ENCODE measurements around the gene SEMA3B. TPM values are rescaled to one million over a fixed set of nuclear protein-coding genes. Genes with fewer than 3 reads are reported as not detected.

The SEMA3B gene
- total RNA-seq, 2 donors from 2014 or later: 71.1 to 116 TPM

DNA sequence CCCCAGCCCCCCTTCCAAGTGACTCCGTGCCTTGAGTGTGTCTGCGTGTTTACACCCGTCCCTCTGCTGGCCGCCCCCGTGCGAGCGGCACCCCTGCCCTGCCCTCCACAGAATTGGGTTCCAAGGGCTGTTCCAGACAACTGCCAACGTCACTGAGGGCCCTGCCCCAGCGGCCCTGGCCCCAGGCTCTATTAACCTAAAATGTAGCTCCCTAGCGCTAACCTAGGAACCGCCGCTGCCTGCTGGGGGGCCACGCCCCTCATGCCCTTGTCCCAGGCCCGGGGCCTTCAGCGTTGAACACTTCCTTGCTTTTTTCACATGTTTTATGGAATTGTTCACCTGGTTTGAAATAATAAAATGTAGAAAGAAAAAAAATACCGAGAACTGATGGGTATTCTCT is 10.0 kb upstream of the SEMA3B start:
- H3K27me3 ChIP-seq: no peaks in the 10 kb centered on the region
- TF ChIP-seq POLR2A (IDR thresholded peaks at IDR 0.05): no peak
- TF ChIP-seq, protein P1, sequence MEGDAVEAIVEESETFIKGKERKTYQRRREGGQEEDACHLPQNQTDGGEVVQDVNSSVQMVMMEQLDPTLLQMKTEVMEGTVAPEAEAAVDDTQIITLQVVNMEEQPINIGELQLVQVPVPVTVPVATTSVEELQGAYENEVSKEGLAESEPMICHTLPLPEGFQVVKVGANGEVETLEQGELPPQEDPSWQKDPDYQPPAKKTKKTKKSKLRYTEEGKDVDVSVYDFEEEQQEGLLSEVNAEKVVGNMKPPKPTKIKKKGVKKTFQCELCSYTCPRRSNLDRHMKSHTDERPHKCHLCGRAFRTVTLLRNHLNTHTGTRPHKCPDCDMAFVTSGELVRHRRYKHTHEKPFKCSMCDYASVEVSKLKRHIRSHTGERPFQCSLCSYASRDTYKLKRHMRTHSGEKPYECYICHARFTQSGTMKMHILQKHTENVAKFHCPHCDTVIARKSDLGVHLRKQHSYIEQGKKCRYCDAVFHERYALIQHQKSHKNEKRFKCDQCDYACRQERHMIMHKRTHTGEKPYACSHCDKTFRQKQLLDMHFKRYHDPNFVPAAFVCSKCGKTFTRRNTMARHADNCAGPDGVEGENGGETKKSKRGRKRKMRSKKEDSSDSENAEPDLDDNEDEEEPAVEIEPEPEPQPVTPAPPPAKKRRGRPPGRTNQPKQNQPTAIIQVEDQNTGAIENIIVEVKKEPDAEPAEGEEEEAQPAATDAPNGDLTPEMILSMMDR (IDR thresholded peaks at IDR 0.05): no peak
- DNase-seq (no peak), ATAC-seq (no peak)
- H3K27ac ChIP-seq: peak overlapping the region in 3 of 4 donors; percentile 93 to 94 (median 93)
- H3K36me3 ChIP-seq (replicated peaks in 1 of 2; ENCODE audit: insufficient read depth in 1 of 2, low read depth in 2 of 2): peaks cover 4 to 14% of the 10 kb centered on the region in 2 donors
- 83 to 86% methylated on average over 16 of the region's 16 CpGs for WGBS, 2 donors
- no peak overlapping the region for H3K4me3 ChIP-seq
- intact Hi-C loops (cut with DNase I): no loop called here
- H3K4me1 ChIP-seq: peaks cover 26% of the 10 kb centered on the region
- no peaks in the 10 kb centered on the region for H3K9me3 ChIP-seq

DNA sequence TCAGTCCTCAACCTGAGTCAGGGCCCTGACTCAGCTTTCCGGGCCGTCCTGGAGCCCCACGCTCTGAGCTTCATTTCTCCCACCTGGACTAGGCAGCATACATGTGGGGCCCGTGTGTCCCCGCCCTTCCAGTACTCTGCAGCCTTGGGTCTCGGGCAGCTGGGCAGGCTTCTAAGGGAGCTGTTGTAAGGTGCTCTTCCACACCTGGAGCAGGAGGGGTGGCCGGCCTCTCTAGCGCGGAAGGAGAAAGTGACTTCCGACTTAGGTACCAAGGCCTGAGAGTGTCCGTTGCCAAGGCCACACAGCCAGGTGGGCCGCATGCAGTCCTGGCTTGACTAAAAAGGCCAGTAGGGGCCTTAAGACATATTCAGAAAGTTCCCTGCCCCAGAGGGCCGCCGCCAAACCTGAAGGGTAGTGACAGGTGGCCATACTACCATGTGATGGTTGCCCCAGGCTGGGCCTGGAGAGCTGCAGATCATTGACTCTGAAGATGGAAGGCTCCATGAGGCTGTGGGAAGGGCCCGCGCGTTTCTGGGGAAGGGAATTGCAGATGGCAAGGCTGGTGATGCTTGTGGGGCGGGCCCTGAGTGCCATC is 9.4 kb upstream of the SEMA3B start:
- intact Hi-C loops (cut with DNase I): no loop called here
- TF ChIP-seq, protein P1 (IDR thresholded peaks at IDR 0.05): no peak
- TF ChIP-seq POLR2A (IDR thresholded peaks at IDR 0.05): no peak
- DNase-seq (no peak), ATAC-seq (peak; percentile 2)
- Histone ChIP-seq H3K27ac (peak overlapping the region; percentile 91 to 94 (median 93)), H3K9me3 (no peaks in the 10 kb centered on the region), H3K27me3 (no peaks in the 10 kb centered on the region), H3K4me3 (no peak overlapping the region), H3K4me1 (peaks cover 31% of the 10 kb centered on the region), H3K36me3 (replicated peaks in 1 of 2; ENCODE audit: insufficient read depth in 1 of 2, low read depth in 2 of 2) (peaks cover 4 to 14% of the 10 kb centered on the region in 2 donors)
- 41 to 52% methylated on average over 3 to 17 of the region's 18 CpGs for WGBS, 2 donors

DNA sequence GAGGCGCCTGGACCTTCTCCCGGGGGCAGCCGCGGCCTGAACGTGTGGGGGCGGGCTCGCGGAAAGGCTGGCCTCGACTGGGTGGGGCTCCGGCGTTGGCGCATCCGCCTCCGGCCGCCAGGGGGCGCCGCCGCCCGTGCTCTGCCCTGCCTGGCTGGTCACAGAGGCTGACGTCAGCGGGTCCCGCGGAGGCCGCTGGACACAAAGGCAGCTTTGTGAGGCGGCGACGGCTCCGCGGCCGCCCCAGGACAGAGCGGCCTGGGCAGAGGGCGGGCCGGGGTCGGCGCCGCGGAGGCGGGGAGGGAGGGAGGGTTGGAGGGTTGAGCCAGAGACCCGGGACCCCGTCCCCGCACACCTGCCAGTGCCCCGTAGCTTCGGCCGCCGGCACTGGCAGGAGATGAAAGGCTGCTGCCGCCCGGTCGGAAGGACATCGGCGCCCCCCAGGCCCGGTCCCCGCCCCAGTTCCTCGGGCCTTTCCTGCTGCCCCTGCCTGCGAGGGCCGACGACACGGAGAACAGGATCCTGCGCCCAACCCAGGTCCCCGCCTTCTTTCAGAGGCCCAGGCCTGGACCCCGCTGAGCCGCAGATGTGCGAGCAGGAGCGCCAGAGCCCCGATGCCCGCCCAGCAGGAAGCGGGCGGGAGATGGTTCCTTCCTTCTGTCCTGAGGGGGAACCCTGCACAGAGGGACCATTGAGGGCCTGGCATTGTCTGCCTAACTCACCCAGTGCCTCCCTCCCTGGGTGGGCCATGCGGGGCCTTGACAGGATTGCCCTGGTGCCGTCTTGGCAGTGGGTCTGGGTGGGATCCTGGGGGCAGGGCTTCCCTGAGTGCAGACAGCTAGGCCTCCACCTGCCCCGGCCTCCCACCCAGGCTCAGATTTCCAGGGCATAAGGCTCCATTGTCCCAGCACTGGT is 8.7 kb upstream of the SEMA3B start:
- TF ChIP-seq POLR2A (IDR thresholded peaks at IDR 0.05): peak; percentile 69 to 81 (median 70)
- TF ChIP-seq, protein P1 (IDR thresholded peaks at IDR 0.05): peak; percentile 93 to 100 (median 100)
- Histone ChIP-seq H3K4me3 (peak overlapping the region in 1 of 2 donors; percentile 10), H3K27ac (peak overlapping the region; percentile 91 to 94 (median 93)), H3K27me3 (no peaks in the 10 kb centered on the region), H3K36me3 (replicated peaks in 1 of 2; ENCODE audit: insufficient read depth in 1 of 2, low read depth in 2 of 2) (peaks cover 4 to 14% of the 10 kb centered on the region in 2 donors), H3K9me3 (no peaks in the 10 kb centered on the region), H3K4me1 (peaks cover 39% of the 10 kb centered on the region)
- intact Hi-C loops (cut with DNase I): no loop called here
- DNase-seq: peak; percentile 95 to 97 (median 96)
- WGBS, 2 donors: 1% methylated on average over 14 to 62 of the region's 70 CpGs
- peak; percentile 82 for ATAC-seq

DNA sequence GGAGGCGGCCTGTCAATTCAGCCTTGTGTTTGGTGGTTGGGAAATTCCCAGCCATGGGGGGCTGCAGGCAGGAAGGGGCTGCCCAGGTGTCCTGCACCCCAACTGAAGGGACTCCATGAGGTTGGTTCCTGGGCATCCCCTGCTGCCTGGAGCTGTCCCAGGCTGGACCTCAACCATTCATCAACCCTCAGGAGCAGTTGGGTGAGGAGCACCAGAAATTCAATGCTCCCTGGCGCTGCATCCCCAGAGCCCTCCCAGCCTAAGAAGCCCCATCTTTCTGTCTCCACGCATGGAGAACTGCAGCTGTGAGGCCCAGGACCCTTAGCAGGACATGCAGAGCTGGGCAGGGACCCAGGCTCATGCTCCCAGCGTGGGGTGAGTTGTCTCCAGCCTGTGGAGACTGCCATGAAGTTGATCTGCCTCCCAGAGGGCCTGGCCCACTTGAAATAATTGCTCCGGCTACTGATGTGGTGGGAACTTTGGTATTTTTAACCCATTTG is 8.0 kb upstream of the SEMA3B start:
- H3K27ac ChIP-seq: peak overlapping the region; percentile 91 to 94 (median 93)
- no peaks in the 10 kb centered on the region for H3K9me3 ChIP-seq
- H3K4me3 ChIP-seq: no peak overlapping the region
- intact Hi-C loops (cut with DNase I): no loop called here
- WGBS, 2 donors: 71 to 77% methylated on average over 3 to 5 of the region's 5 CpGs
- H3K36me3 ChIP-seq (replicated peaks in 1 of 2; ENCODE audit: insufficient read depth in 1 of 2, low read depth in 2 of 2): peaks cover 4 to 14% of the 10 kb centered on the region in 2 donors
- H3K4me1 ChIP-seq: peaks cover 46% of the 10 kb centered on the region
- DNase-seq (no peak), ATAC-seq (no peak)
- H3K27me3 ChIP-seq: no peaks in the 10 kb centered on the region
- no peak for TF ChIP-seq POLR2A (IDR thresholded peaks at IDR 0.05)
- TF ChIP-seq, protein P1 (IDR thresholded peaks at IDR 0.05): no peak
